Stimulated activated CD4-positive, alpha-beta T cell treated with anti-CD3 and anti-CD28 coated beads, TNF-alpha, amount 100 ng/mL, for 4 hours (primary cell): ENCODE data around the gene CENPP.

Source experiments
- DNase-seq, 3 experiments: peaks; one replicate each; pipeline ENCODE4 v3.0.0-alpha.2; 2020; ENCODE audit warnings: low read depth in 3 of 3

CENPP gene

GRCh38 chr9:92508018-92508820 is 182.5 kb downstream of the CENPP start:
- DNase-seq = no peak

- DNase-seq = no peak
These were observed 183.3 kb downstream of the CENPP start for GRCh38 chr9:92509050-92509449.

- no peak for DNase-seq
These were observed 185.0 kb downstream of the CENPP start for GRCh38 chr9:92510747-92511146.

GRCh38 chr9:92512622-92513021 is 186.9 kb downstream of the CENPP start:
- no peak for DNase-seq

- no peak for DNase-seq
These were observed 187.6 kb downstream of the CENPP start for GRCh38 chr9:92513349-92513748.

GRCh38 chr9:92514635-92515034 is 188.9 kb downstream of the CENPP start:
- DNase-seq = no peak

- DNase-seq = no peak
These were observed 190.8 kb downstream of the CENPP start for GRCh38 chr9:92516521-92516920.

- no peak for DNase-seq
These were observed 191.3 kb downstream of the CENPP start for GRCh38 chr9:92517046-92517445.

GRCh38 chr9:92518199-92518598 is 192.4 kb downstream of the CENPP start:
- no peak for DNase-seq

- DNase-seq = no peak
These were observed 195.1 kb downstream of the CENPP start for GRCh38 chr9:92520837-92521236.

GRCh38 chr9:92522983-92523970 is 197.5 kb downstream of the CENPP start:
- no peak for DNase-seq

GRCh38 chr9:92524881-92525280 is 199.1 kb downstream of the CENPP start:
- no peak for DNase-seq

- DNase-seq = no peak
These were observed 199.6 kb downstream of the CENPP start for GRCh38 chr9:92525306-92525705.

- no peak for DNase-seq
These were observed 201.6 kb downstream of the CENPP start for GRCh38 chr9:92527291-92527828.

- no peak for DNase-seq
These were observed 202.2 kb downstream of the CENPP start for GRCh38 chr9:92527832-92528521.

- no peak for DNase-seq
These were observed 202.7 kb downstream of the CENPP start for GRCh38 chr9:92528522-92528849.

- DNase-seq = no peak
These were observed 203.4 kb downstream of the CENPP start for GRCh38 chr9:92529124-92529523.

GRCh38 chr9:92530893-92531292 is 205.1 kb downstream of the CENPP start:
- DNase-seq = no peak

GRCh38 chr9:92534204-92534603 is 208.5 kb downstream of the CENPP start:
- no peak for DNase-seq

GRCh38 chr9:92534674-92535073 is 208.9 kb downstream of the CENPP start:
- no peak for DNase-seq

- DNase-seq = no peak
These were observed 210.4 kb downstream of the CENPP start, which contains the start of gene ECM2 for GRCh38 chr9:92535940-92536850. Gene ECM2 (minus strand): TSS chr9:92535990. CDS start chr9:92522866, 13,124 bp downstream.
